Effector memory CD8-positive, alpha-beta T cell (primary cell): ENCODE measurements around the gene PCSK1.
A peak's percentile ranks its signal among the peaks of the same experiment; 100 is the strongest.

Experiments used
- ATAC-seq: fragments of 150-1000 bp; cut with Tn5 transposase; replicated peaks from 2 replicates; pipeline ENCODE4 v1.10.0; 2021; ENCODE audit warnings: mild to moderate bottlenecking, moderate library complexity
- DNase-seq, 3 experiments: peaks; one replicate each; pipeline ENCODE4 v3.0.0; 2021
- H3K27ac Mint-ChIP-seq, 2 donors: one replicate each; pipeline ENCODE4 v1.8.0; 2022; ENCODE audit warnings: mild to moderate bottlenecking in 2 of 2, mixed read lengths in 2 of 2, moderate library complexity in 2 of 2
- H3K27me3 Mint-ChIP-seq, 2 donors: one replicate each; pipeline ENCODE4 v1.8.0; 2022; ENCODE audit warnings: mixed read lengths in 2 of 2
- H3K36me3 Mint-ChIP-seq: one replicate; pipeline ENCODE4 v1.8.0; 2022; ENCODE audit warnings: mild to moderate bottlenecking, moderate library complexity, mixed read lengths; ENCODE audit not compliant: insufficient read depth
- H3K4me1 Mint-ChIP-seq, 2 donors: one replicate each; pipeline ENCODE4 v1.8.0; 2022; ENCODE audit warnings: low read depth in 2 of 2, mixed read lengths in 2 of 2
- H3K4me3 Mint-ChIP-seq, 2 donors: one replicate each; pipeline ENCODE4 v1.8.0; 2022; ENCODE audit warnings: mild to moderate bottlenecking in 2 of 2, mixed read lengths in 2 of 2, moderate library complexity in 2 of 2
- H3K9me3 Mint-ChIP-seq, 2 donors: one replicate each; pipeline ENCODE4 v1.8.0; 2022; ENCODE audit warnings: mixed read lengths in 2 of 2

PCSK1 gene

DNA sequence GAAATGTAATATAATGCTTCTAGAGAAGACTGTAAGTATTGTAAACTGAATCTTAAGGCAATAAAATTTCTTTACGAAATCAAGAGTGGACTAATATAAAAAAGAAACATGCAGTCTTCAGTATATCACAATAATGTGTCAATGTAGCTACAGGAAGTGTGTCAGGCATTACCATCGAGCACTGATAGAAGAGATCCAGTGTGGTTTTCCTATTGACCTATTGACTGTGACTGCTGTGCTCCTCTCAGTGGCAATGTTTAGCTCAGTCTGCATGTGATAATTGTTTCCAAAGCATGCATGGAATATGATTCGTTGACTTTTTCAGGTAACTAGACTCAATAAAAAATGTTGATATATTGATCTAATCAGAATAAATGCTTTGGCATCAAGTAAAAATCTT lies 20.3 kb upstream of the PCSK1 start:
- H3K9me3 Mint-ChIP-seq: peaks cover 0 to 3% of the 10 kb centered on the region in 2 donors
- H3K27me3 Mint-ChIP-seq: peaks cover 15 to 19% of the 10 kb centered on the region in 2 donors
- ATAC-seq (no peak), DNase-seq (no peak)
- peaks cover 5 to 7% of the 10 kb centered on the region in 2 donors for H3K4me1 Mint-ChIP-seq
- H3K36me3 Mint-ChIP-seq: no peaks in the 10 kb centered on the region
- no peak overlapping the region for H3K4me3 Mint-ChIP-seq
- no peak overlapping the region for H3K27ac Mint-ChIP-seq

- H3K9me3 Mint-ChIP-seq: no peaks in the 10 kb centered on the region
- DNase-seq (no peak), ATAC-seq (no peak)
- H3K27ac Mint-ChIP-seq: no peak overlapping the region
- no peaks in the 10 kb centered on the region for H3K4me1 Mint-ChIP-seq
- no peaks in the 10 kb centered on the region for H3K36me3 Mint-ChIP-seq
- H3K27me3 Mint-ChIP-seq: peaks cover 46 to 52% of the 10 kb centered on the region in 2 donors
- H3K4me3 Mint-ChIP-seq: no peak overlapping the region
These were observed 14.9 kb upstream of the PCSK1 start for GRCh38 chr5:96447949-96448348.

GRCh38 chr5:96440185-96440538 lies 7.1 kb upstream of the PCSK1 start:
- Mint-ChIP-seq H3K4me1 (peaks cover 0 to 3% of the 10 kb centered on the region in 2 donors), H3K27me3 (peaks cover 55 to 74% of the 10 kb centered on the region in 2 donors), H3K4me3 (no peak overlapping the region), H3K36me3 (peaks cover 3% of the 10 kb centered on the region), H3K27ac (no peak overlapping the region), H3K9me3 (no peaks in the 10 kb centered on the region)
- DNase-seq: no peak
- ATAC-seq: no peak

GRCh38 chr5:96439477-96440184 lies 6.6 kb upstream of the PCSK1 start:
- ATAC-seq (no peak), DNase-seq (no peak)
- Mint-ChIP-seq H3K27ac (no peak overlapping the region), H3K4me1 (peaks cover under 1 to 3% of the 10 kb centered on the region in 2 donors), H3K4me3 (no peak overlapping the region), H3K9me3 (no peaks in the 10 kb centered on the region), H3K36me3 (peaks cover 3% of the 10 kb centered on the region), H3K27me3 (peaks cover 56 to 74% of the 10 kb centered on the region in 2 donors)

DNA sequence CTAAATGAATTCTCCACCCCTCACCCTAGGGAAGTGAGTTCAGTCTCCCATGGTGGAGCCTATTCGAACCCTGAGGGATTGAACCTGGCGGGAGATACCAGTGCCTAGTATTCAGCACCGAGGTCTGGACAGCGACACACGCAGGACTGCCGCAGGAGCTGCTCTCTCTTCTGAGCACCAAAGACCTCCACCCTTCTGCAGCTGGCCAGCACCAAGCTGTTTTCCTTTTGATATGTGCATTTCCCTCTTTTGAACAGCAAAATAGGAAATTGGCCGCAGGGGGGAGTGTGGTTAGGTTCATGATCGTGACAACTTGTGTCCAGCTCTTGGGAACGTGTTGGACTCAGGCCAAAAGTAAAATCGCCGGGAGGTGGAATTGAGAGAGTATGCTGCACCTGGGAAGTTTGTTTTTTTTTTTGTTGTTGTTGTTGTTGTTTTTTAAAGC lies 1.2 kb upstream of the PCSK1 start:
- no peak overlapping the region for H3K4me3 Mint-ChIP-seq
- H3K27me3 Mint-ChIP-seq: peaks cover 73 to 83% of the 10 kb centered on the region in 2 donors
- H3K9me3 Mint-ChIP-seq: peaks cover 0 to 2% of the 10 kb centered on the region in 2 donors
- H3K4me1 Mint-ChIP-seq: peaks cover 6 to 15% of the 10 kb centered on the region in 2 donors
- H3K36me3 Mint-ChIP-seq: no peaks in the 10 kb centered on the region
- H3K27ac Mint-ChIP-seq: no peak overlapping the region
- DNase-seq: peak; percentile 3 to 26 (median 11)
- peak; percentile 41 for ATAC-seq

- ATAC-seq: no peak
- Mint-ChIP-seq H3K27me3 (peaks cover 67 to 81% of the 10 kb centered on the region in 2 donors), H3K4me3 (no peak overlapping the region), H3K4me1 (peaks cover 6 to 15% of the 10 kb centered on the region in 2 donors), H3K36me3 (no peaks in the 10 kb centered on the region), H3K27ac (no peak overlapping the region), H3K9me3 (peaks cover 0 to 2% of the 10 kb centered on the region in 2 donors)
- DNase-seq: no peak
These were observed 607 bp downstream of the PCSK1 start for GRCh38 chr5:96432216-96433065.

GRCh38 chr5:96431376-96432187 lies 1.5 kb downstream of the PCSK1 start:
- DNase-seq (no peak), ATAC-seq (no peak)
- H3K27ac Mint-ChIP-seq: no peak overlapping the region
- H3K36me3 Mint-ChIP-seq: no peaks in the 10 kb centered on the region
- H3K4me1 Mint-ChIP-seq: peaks cover 6 to 15% of the 10 kb centered on the region in 2 donors
- H3K4me3 Mint-ChIP-seq: no peak overlapping the region
- peaks cover 0 to 2% of the 10 kb centered on the region in 2 donors for H3K9me3 Mint-ChIP-seq
- H3K27me3 Mint-ChIP-seq: peaks cover 65 to 81% of the 10 kb centered on the region in 2 donors

DNA sequence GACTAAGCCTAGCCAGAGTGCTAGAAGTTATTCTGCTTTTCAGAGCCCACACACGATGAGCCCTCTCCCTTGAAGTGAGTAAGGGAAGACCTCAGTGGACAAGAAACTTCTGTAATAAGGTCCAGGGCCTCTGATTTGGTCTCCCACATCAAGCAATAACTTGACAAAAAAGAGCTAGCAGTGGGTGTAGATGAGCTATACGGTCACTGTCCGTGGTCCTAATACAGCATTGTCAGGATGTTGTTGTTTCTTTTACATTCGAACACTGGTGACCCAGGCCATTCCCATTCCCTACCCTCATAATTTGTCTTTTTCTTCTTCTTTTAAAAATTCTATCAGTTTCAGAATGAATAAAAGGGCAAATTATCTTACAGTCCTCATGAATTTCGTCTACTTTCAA lies 5.2 kb downstream of the PCSK1 start:
- Mint-ChIP-seq H3K4me3 (no peak overlapping the region), H3K27ac (no peak overlapping the region), H3K9me3 (peaks cover 0 to 2% of the 10 kb centered on the region in 2 donors), H3K36me3 (no peaks in the 10 kb centered on the region), H3K4me1 (peaks cover 0 to 6% of the 10 kb centered on the region in 2 donors), H3K27me3 (peaks cover 38 to 62% of the 10 kb centered on the region in 2 donors)
- DNase-seq (no peak), ATAC-seq (no peak)

DNA sequence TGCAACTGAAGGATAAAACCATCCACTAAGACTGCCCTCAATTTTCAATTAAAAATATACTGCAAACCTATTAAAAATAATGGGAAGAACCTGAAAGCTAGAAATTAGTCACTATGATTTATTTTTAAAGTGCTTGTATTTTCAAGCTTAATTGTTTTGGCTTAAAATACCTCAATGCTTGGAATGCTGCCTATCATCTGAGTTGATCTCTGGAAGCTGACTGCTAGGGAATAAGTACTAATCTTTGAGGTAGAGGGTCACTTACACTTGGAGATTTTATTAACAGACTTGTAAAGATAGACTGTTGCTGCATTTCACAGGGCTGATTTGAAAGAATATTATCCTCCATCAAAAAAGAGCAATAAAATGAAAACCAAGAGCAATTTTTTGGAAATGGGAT lies 6.2 kb downstream of the PCSK1 start:
- no peak overlapping the region for H3K4me3 Mint-ChIP-seq
- peaks cover 0 to 2% of the 10 kb centered on the region in 2 donors for H3K4me1 Mint-ChIP-seq
- H3K36me3 Mint-ChIP-seq: no peaks in the 10 kb centered on the region

DNA sequence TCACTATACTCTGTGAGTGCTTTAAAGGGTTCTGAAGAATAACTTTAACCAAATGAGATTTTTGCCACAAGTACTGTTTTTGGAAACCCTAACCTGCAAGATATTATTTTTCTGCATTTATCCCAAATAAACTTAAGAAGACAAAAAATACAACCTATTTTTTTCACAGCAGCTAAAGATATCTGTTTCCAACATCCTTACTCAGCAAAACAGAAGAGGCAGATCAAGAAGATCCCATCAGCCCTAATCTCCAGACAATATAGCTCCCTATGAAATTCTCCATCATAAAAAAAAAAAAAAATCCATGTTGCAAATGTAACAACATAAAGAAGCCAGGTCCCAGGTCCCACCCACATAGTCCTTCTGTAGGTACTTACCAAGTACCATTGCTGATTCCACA lies 7.6 kb downstream of the PCSK1 start:
- H3K27me3 Mint-ChIP-seq: peaks cover 34 to 49% of the 10 kb centered on the region in 2 donors
- H3K36me3 Mint-ChIP-seq: peaks cover 2% of the 10 kb centered on the region
- no peak for ATAC-seq
- no peak overlapping the region for H3K4me3 Mint-ChIP-seq
- no peak overlapping the region for H3K27ac Mint-ChIP-seq
- H3K4me1 Mint-ChIP-seq: no peaks in the 10 kb centered on the region
- DNase-seq: no peak
- no peaks in the 10 kb centered on the region for H3K9me3 Mint-ChIP-seq

More for the DNA sequence above, 6.2 kb downstream of the PCSK1 start:
- no peak overlapping the region for H3K27ac Mint-ChIP-seq
- H3K9me3 Mint-ChIP-seq: peaks cover 0 to 2% of the 10 kb centered on the region in 2 donors
- peaks cover 37 to 52% of the 10 kb centered on the region in 2 donors for H3K27me3 Mint-ChIP-seq
- ATAC-seq: no peak
- no peak for DNase-seq

DNA sequence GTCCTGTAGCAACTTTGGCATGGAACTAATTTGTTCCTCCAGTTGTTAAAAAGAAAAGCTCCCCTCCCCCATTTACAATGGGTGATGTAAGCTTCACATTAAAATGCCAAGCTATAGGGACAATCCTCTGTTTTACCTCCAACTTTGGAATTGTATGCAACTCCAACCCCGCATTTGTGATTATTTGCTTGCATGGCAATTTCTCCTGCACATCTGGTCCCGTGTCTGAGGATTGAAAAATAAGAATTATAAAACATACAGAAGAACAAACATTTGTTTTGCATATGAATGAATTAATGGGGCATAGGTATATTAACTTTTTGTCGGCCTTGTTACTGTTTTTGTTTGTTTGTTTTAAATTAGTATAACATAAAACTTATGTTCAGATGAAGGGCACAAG lies 17.2 kb downstream of the PCSK1 start:
- Mint-ChIP-seq H3K9me3 (no peaks in the 10 kb centered on the region), H3K4me1 (no peaks in the 10 kb centered on the region), H3K4me3 (no peak overlapping the region), H3K36me3 (peaks cover under 1% of the 10 kb centered on the region), H3K27ac (no peak overlapping the region), H3K27me3 (peaks cover 17 to 26% of the 10 kb centered on the region in 2 donors)
- DNase-seq (no peak), ATAC-seq (no peak)

DNA sequence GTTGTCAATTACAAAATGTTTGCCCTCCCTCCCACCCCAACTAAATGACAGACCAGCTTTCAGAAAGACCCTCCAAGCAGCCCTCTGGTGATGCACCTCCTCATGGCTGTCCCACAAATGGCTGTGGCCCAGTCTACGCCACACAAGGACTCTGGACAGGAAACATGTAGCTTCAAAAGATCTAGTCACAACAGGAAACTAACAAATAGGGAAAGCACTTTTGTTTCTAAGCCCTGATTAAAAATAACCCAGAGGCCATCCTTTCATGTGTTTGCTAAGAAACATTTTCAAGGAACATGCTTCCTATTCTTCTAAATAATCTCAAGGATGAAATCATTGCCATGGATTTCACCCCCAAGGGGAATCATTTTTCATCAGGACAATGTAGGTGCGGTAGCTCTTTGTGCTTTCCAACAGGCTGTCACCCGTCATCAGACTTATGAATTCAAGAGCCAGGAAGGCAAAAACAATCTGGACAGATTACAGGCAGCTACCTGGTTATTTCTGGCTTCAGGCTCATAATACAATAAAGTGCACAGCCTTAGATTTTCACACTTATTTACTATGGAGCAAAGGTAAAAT lies 20.1 kb downstream of the PCSK1 start:
- DNase-seq (no peak), ATAC-seq (no peak)
- H3K27ac Mint-ChIP-seq: no peak overlapping the region
- H3K9me3 Mint-ChIP-seq: no peaks in the 10 kb centered on the region
- H3K36me3 Mint-ChIP-seq: no peaks in the 10 kb centered on the region
- H3K27me3 Mint-ChIP-seq: peaks cover 9 to 20% of the 10 kb centered on the region in 2 donors
- no peaks in the 10 kb centered on the region for H3K4me1 Mint-ChIP-seq
- H3K4me3 Mint-ChIP-seq: no peak overlapping the region

GRCh38 chr5:96410013-96410412 lies 23.0 kb downstream of the PCSK1 start:
- Mint-ChIP-seq H3K27me3 (peaks cover 5 to 20% of the 10 kb centered on the region in 2 donors), H3K4me1 (no peaks in the 10 kb centered on the region), H3K9me3 (no peaks in the 10 kb centered on the region), H3K36me3 (no peaks in the 10 kb centered on the region), H3K4me3 (no peak overlapping the region), H3K27ac (no peak overlapping the region)
- DNase-seq: no peak
- ATAC-seq: no peak
